Astrocyte (in vitro differentiated cells and primary cell): Measurements from ENCODE around the gene IMMP2L.

ENCODE experiments used
- CTCF ChIP-seq: IDR thresholded peaks from 2 replicates; pipeline ENCODE4 v1.5.1; 2011; ENCODE audit warnings: low read depth, mild to moderate bottlenecking, inconsistent platforms, low read length, moderate library complexity; ENCODE audit not compliant: insufficient read depth
- EZH2 ChIP-seq: IDR thresholded peaks from 2 replicates; pipeline ENCODE4 v1.6.1; 2012; ENCODE audit warnings: mild to moderate bottlenecking, low read length, inconsistent platforms; ENCODE audit not compliant: insufficient read depth

- TF ChIP-seq CTCF, result no peak
- TF ChIP-seq EZH2, result no peak
Observed at GRCh38 chr7:111568419-111568818, 6.1 kb upstream of the IMMP2L start.
